Right atrium auricular region (tissue), 2 donors: ENCODE measurements around the gene GNLY. TPM values are rescaled to one million over a fixed set of nuclear protein-coding genes. Genes with fewer than 3 reads are reported as not detected.
A peak's percentile ranks its signal among the peaks of the same experiment; 100 is the strongest.

Experiments used
- DNase-seq: peaks from one replicate; pipeline ENCODE4 v3.0.0-alpha.2; 2019; ENCODE audit warnings: low spot score
- H3K27ac ChIP-seq, 2 donors: fragments of 200-600 bp; sonication (generic); 1 replicate in 1 of 2; 2 replicates in 1 of 2; pipeline ENCODE4 v1.5.1; 2016 to 2019
- H3K27me3 ChIP-seq, 2 donors: fragments of 200-600 bp; sonication (generic); one replicate each; pipeline versions ENCODE4 v1.5.1 to v1.6.0; 2017 to 2019
- H3K36me3 ChIP-seq: fragments of 200-600 bp; sonication (generic); one replicate; pipeline ENCODE4 v1.5.1; 2016
- H3K4me1 ChIP-seq, 2 donors: fragments of 200-600 bp; sonication (generic); one replicate each; pipeline versions ENCODE4 v1.5.1 to v1.6.0; 2017 to 2019
- H3K4me3 ChIP-seq, 2 donors: fragments of 200-600 bp; sonication (generic); 1 replicate in 1 of 2; 2 replicates in 1 of 2; pipeline ENCODE4 v1.5.1; 2017 to 2019; ENCODE audit warnings: mild to moderate bottlenecking in 1 of 2, moderate library complexity in 1 of 2
- H3K9me3 ChIP-seq, 2 donors: fragments of 200-600 bp; sonication (generic); one replicate each; pipeline ENCODE4 v1.5.1; 2019
- total RNA-seq, 2 donors: library from RNA; depleted of rRNA; stranded (reverse); fragments of >200 nt; gene quantifications; one replicate each; pipeline ENCODE4 v1.1.0, GENCODE V29; 2016
- TF ChIP-seq, protein P1 (sequence below), 2 donors: fragments of 200-600 bp; sonication (generic); IDR thresholded peaks; one replicate each; pipeline ENCODE4 v1.5.1; 2019; ENCODE audit warnings: antibody characterized with exemption in 2 of 2

GNLY gene
- total RNA-seq, 2 donors from 2014 or later: 1.4 TPM; not detected in 1

GRCh38 chr2:85682378-85682777 lies 11.8 kb upstream of the GNLY start:
- H3K27ac ChIP-seq: no peak overlapping the region
- H3K9me3 ChIP-seq: no peaks in the 10 kb centered on the region
- peaks cover 0 to 34% of the 10 kb centered on the region in 2 donors for H3K4me1 ChIP-seq
- H3K27me3 ChIP-seq: no peaks in the 10 kb centered on the region
- DNase-seq: no peak
- no peak overlapping the region for H3K4me3 ChIP-seq
- no peaks in the 10 kb centered on the region for H3K36me3 ChIP-seq
- TF ChIP-seq, protein P1, sequence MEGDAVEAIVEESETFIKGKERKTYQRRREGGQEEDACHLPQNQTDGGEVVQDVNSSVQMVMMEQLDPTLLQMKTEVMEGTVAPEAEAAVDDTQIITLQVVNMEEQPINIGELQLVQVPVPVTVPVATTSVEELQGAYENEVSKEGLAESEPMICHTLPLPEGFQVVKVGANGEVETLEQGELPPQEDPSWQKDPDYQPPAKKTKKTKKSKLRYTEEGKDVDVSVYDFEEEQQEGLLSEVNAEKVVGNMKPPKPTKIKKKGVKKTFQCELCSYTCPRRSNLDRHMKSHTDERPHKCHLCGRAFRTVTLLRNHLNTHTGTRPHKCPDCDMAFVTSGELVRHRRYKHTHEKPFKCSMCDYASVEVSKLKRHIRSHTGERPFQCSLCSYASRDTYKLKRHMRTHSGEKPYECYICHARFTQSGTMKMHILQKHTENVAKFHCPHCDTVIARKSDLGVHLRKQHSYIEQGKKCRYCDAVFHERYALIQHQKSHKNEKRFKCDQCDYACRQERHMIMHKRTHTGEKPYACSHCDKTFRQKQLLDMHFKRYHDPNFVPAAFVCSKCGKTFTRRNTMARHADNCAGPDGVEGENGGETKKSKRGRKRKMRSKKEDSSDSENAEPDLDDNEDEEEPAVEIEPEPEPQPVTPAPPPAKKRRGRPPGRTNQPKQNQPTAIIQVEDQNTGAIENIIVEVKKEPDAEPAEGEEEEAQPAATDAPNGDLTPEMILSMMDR (IDR thresholded peaks at IDR 0.05): no peak

- Histone ChIP-seq H3K4me3 (no peak overlapping the region), H3K36me3 (no peaks in the 10 kb centered on the region), H3K27me3 (no peaks in the 10 kb centered on the region), H3K27ac (no peak overlapping the region), H3K4me1 (peaks cover 0 to 23% of the 10 kb centered on the region in 2 donors), H3K9me3 (no peaks in the 10 kb centered on the region)
- DNase-seq: no peak
- TF ChIP-seq, protein P1 (IDR thresholded peaks at IDR 0.05): no peak
These were observed 9.8 kb upstream of the GNLY start for GRCh38 chr2:85684380-85684779.

DNA sequence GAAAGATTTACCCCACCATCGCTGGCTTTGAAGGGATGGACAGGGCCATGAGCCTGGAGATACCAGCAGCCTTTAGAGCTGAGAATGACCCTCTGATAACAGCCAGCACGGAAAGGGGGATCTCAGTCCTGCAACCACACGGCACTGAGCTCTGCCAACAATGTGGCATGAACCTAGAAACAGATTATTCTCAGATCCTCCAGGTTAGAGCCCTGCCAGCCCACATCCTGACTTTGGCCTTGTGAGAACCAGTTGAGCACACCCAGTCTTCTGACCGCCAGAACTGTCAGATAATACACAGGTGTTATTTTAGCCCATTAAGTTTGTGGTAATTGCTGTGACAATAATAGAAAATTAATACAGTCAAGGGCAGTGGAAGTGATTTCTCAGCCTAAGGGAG lies 9.4 kb upstream of the GNLY start:
- Histone ChIP-seq H3K4me3 (no peak overlapping the region), H3K27me3 (no peaks in the 10 kb centered on the region), H3K9me3 (no peaks in the 10 kb centered on the region), H3K27ac (no peak overlapping the region), H3K36me3 (no peaks in the 10 kb centered on the region), H3K4me1 (peaks cover 0 to 21% of the 10 kb centered on the region in 2 donors)
- no peak for DNase-seq
- TF ChIP-seq, protein P1 (IDR thresholded peaks at IDR 0.05): no peak

DNA sequence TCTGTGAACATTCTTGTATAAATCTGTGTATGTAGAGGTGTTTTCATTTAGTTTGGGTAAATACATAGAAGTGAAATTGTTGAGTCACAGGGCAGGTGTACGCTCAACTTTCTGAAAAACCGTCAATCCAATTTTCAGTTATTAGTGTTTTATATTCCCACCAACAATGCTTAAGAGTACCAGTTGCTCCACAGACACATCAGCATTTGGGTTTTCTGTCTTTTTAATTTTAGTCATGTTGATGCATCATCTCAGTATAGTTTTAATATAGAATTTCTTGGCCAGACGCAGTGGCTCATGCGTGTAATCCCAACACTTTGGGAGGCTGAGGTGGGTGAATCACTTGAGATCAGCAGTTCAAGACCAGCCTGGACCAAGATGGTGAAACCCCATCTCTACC lies 3.2 kb upstream of the GNLY start:
- TF ChIP-seq, protein P1 (IDR thresholded peaks at IDR 0.05): no peak
- Histone ChIP-seq H3K9me3 (no peaks in the 10 kb centered on the region), H3K27me3 (no peaks in the 10 kb centered on the region), H3K36me3 (no peaks in the 10 kb centered on the region), H3K4me3 (no peak overlapping the region), H3K27ac (no peak overlapping the region), H3K4me1 (no peaks in the 10 kb centered on the region)
- no peak for DNase-seq

GRCh38 chr2:85692039-85692645 lies 2.0 kb upstream of the GNLY start:
- H3K4me3 ChIP-seq: no peak overlapping the region
- no peaks in the 10 kb centered on the region for H3K9me3 ChIP-seq
- TF ChIP-seq, protein P1 (IDR thresholded peaks at IDR 0.05): no peak
- no peaks in the 10 kb centered on the region for H3K36me3 ChIP-seq
- H3K4me1 ChIP-seq: no peaks in the 10 kb centered on the region
- peak; percentile 50 for DNase-seq
- no peaks in the 10 kb centered on the region for H3K27me3 ChIP-seq
- no peak overlapping the region for H3K27ac ChIP-seq

- no peak overlapping the region for H3K4me3 ChIP-seq
- TF ChIP-seq, protein P1 (IDR thresholded peaks at IDR 0.05): no peak
These were observed 963 bp downstream of the GNLY start for GRCh38 chr2:85695121-85695520.

More at GRCh38 chr2:85695121-85695520, 963 bp downstream of the GNLY start:
- Histone ChIP-seq H3K9me3 (no peaks in the 10 kb centered on the region), H3K27ac (no peak overlapping the region), H3K36me3 (no peaks in the 10 kb centered on the region), H3K27me3 (no peaks in the 10 kb centered on the region), H3K4me1 (no peaks in the 10 kb centered on the region)
- peak; percentile 36 for DNase-seq
